Measurements from ENCODE around the gene CYB5RL.

CYB5RL gene

GRCh38 chr1:54244655-54245054 lies 44.8 kb upstream of the CYB5RL start:
- H3K36me3 ChIP-seq = peaks cover 86% of the 10 kb centered on the region
- H3K27ac ChIP-seq = no peak overlapping the region

GRCh38 chr1:54243022-54243421 lies 43.2 kb upstream of the CYB5RL start:
- DNase-seq = no peak
- H3K27ac ChIP-seq = no peak overlapping the region
- H3K27me3 ChIP-seq (ENCODE audit: insufficient read depth, low read depth, severe bottlenecking) = no peaks in the 10 kb centered on the region
- no peak overlapping the region for H3K4me3 ChIP-seq (ENCODE audit: low read depth, low read length)
- no peak for TF ChIP-seq CTCF (IDR thresholded peaks at IDR 0.05; ENCODE audit: low read depth, low read length)
- no peaks in the 10 kb centered on the region for H3K9me3 ChIP-seq (ENCODE audit: severe bottlenecking)
- peaks cover 88% of the 10 kb centered on the region for H3K36me3 ChIP-seq

More at GRCh38 chr1:54244655-54245054, 44.8 kb upstream of the CYB5RL start:
- no peak for DNase-seq
- H3K27me3 ChIP-seq (ENCODE audit: insufficient read depth, low read depth, severe bottlenecking) = no peaks in the 10 kb centered on the region
- no peak for TF ChIP-seq CTCF (IDR thresholded peaks at IDR 0.05; ENCODE audit: low read depth, low read length)
- H3K4me3 ChIP-seq (ENCODE audit: low read depth, low read length) = no peak overlapping the region
- no peaks in the 10 kb centered on the region for H3K9me3 ChIP-seq (ENCODE audit: severe bottlenecking)

GRCh38 chr1:54241364-54241763 lies 41.5 kb upstream of the CYB5RL start:
- H3K27me3 ChIP-seq (ENCODE audit: insufficient read depth, low read depth, severe bottlenecking) = no peaks in the 10 kb centered on the region
- DNase-seq = no peak
- no peaks in the 10 kb centered on the region for H3K9me3 ChIP-seq (ENCODE audit: severe bottlenecking)
- H3K4me3 ChIP-seq (ENCODE audit: low read depth, low read length) = no peak overlapping the region
- no peak for TF ChIP-seq CTCF (IDR thresholded peaks at IDR 0.05; ENCODE audit: low read depth, low read length)
- H3K27ac ChIP-seq = no peak overlapping the region
- peaks cover 88% of the 10 kb centered on the region for H3K36me3 ChIP-seq

GRCh38 chr1:54240741-54241335 lies 41.0 kb upstream of the CYB5RL start:
- H3K36me3 ChIP-seq = peaks cover 91% of the 10 kb centered on the region
- no peak overlapping the region for H3K4me3 ChIP-seq (ENCODE audit: low read depth, low read length)
- no peaks in the 10 kb centered on the region for H3K9me3 ChIP-seq (ENCODE audit: severe bottlenecking)
- no peak for TF ChIP-seq CTCF (IDR thresholded peaks at IDR 0.05; ENCODE audit: low read depth, low read length)
- H3K27ac ChIP-seq = peak overlapping the region; percentile 29; the same call in 1 of the 2 replicates
- no peaks in the 10 kb centered on the region for H3K27me3 ChIP-seq (ENCODE audit: insufficient read depth, low read depth, severe bottlenecking)
- no peak for DNase-seq

GRCh38 chr1:54239631-54240031 lies 39.8 kb upstream of the CYB5RL start:
- H3K36me3 ChIP-seq = peaks cover 79% of the 10 kb centered on the region

More at GRCh38 chr1:54239631-54240031, 39.8 kb upstream of the CYB5RL start:
- H3K4me3 ChIP-seq (ENCODE audit: low read depth, low read length) = no peak overlapping the region
- no peak for DNase-seq
- no peak overlapping the region for H3K27ac ChIP-seq
- TF ChIP-seq CTCF (IDR thresholded peaks at IDR 0.05; ENCODE audit: low read depth, low read length) = no peak
- H3K9me3 ChIP-seq (ENCODE audit: severe bottlenecking) = no peaks in the 10 kb centered on the region
- H3K27me3 ChIP-seq (ENCODE audit: insufficient read depth, low read depth, severe bottlenecking) = no peaks in the 10 kb centered on the region
